ENCODE results near the gene USP15.

Gene USP15

DNA sequence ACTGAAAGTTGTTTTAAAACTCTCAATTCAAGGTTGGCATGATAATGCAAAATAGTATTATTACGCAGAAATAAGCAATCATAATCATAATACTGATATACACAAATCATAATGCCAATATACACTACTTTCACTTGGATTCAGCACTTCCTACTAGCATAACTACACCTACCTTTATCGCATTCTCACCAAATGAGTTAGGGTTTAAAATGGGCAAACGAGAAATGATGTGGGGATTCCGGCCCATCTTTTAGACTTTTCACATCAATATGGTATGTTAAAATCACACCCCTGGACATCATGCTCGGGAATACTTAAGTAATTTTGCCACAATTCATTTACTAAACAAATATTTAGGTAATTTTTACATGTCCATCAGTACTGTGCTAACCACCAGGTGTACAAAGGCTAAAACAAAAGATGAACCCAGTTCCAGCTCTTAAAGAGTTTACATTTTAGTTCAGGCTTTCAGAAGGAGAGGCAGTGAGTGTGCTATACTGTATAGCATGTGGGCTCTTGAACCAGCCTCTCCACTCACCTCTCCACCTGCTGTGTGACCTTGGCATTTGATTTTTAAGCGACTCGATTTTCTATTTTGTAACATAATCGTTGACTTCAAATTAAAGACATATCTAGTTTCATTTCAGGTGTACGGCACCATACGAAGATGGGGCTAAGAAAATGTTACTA is 1.1 kb upstream of the USP15 start:
- DNase-seq, result no peak

DNA sequence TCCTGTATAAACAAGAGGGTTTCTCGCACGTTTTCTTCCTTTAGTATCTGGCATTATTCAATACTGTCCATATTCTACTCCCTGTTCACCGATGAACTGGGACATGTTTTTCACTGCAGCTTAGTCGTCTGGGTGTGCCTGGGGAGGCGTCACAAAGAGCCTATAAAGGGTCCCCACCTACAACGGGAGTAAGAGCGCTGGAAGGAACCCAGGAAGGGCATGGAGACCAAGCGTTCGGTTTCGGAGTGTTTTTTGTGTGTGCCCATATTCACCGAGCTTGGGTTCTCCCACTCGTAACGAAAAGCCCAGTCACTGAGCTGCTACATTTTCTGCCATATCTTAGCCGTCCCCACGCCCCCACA is 592 bp upstream of the USP15 start:
- DNase-seq, result no peak

DNA sequence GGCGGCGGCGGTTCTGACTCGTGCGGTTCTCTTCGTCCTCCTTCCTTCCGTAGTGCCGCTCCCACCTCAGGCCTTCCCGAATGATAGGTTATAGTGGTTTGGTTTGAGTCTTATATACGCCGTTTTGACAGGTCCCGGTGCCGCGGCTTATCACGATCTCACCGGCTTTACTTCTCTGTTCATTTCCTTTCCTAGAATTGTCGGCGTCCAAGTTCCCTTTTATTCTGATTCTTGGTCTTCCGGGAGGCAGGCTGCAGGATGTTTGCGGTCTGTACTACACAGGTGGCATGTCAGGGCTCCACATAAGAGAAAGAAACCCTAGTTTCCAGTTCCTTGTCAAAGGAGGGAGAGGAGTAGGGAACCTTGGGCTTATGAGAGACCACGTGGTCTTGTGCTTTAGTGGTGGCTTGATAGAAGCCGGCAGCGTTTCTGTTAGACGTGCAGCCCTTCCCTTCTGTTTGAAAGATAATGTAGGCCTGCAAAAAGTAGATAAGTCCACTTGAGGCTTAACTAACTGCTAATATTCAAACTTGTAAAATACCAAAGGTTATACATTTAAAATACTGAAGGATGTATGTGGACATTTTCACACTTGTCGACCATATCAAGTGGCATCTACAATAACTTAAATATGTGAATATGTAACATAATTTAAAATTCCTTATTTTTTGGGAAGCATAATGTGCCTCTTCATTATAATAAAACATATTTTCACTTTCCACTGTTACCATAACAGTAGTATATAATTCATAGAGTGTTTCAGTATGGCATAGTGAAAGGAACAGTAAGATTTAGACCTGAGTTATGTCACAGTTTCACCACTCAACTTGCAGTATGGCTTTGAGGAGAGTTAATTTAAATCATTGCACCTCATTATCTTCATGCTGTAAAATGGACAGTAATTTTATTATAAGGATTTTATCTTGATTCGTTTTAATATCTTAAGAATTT is 804 bp downstream of the USP15 start:
- peak; percentile 85 for DNase-seq

DNA sequence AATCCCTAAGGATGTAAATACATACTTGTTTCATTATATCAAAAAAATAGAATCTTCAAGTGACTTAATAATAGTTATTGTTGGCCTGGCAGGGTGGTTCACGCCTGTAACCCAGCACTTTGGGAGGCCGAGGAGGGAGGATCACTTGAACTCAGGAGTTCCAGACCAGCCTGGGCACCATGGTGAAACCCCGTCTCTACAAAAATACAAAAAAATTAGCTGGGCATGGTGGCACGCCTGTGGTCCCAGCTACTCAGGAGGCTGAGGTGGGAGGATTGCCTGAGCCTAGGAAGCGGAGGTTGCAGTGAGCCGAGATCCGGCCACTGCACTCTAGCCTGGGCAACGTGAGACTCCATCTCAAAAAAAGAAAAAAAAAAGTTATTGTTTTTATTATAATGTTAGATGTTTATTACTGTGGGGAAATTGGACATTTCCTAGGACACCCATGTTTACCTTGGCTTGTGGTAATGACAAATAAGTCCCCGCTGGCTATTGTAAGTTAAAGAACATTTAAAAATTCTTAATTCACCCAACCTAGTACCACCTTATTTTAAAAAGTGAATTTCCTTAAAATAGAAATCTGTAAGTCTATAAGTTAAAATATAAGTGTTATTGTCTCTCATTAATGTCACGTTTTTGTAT is 1.8 kb downstream of the USP15 start:
- DNase-seq, result no peak

DNA sequence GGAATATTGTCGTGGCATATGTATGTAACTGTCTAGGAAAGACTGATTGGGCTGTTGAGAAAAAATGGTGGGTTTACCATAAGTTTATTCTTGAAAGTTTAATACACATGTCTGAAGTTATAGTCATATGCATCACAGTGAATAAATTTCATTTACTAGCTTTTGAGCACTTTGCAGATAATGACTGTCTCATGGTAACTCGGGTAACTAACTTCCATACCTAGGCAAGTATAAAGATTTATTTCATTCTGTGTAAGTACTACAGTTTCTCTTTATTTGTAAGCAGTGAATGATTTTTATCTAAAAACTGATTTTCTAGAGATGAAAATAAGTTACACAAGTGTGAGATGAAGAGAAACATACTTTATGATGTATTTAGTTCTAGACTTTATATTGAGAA is 3.0 kb downstream of the USP15 start:
- no peak for DNase-seq

DNA sequence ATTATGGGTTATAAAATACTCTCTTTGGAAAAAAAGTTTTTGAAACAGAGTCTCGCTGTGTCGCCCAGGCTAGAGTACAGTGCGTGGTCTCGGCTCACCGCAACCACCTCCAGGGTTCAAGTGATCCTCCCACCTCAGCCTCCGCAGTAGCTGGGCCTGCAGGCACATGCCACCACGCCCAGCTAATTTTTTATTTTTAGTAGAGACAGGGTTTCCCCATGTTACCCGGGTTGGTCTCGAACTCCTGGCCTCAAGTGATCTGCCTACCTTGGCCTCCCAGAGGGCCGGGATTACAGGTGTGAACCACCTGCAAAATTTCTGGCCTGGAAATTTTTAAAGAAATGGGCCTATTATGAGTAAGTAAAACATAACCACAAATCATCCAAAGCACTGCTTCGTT is 3.8 kb downstream of the USP15 start:
- DNase-seq, result no peak

DNA sequence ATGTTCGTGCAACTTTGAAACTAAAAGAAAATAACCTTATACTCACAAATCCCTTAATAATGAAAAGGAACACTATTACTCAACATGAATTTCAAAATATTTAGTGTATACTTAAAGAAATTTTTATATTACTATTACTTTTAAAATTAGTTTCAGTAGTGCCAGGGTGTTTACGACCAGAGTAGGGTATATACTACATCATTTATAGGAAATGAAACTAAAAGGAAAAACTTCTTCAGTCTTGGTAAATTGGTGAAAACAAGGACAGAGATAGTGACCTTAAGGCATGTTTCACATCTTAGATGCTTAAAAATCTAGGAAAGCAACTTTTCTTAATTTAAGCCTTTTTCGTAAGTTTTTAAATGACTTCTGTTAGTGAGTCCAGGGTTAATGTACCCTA is 4.5 kb downstream of the USP15 start:
- DNase-seq, result no peak

DNA sequence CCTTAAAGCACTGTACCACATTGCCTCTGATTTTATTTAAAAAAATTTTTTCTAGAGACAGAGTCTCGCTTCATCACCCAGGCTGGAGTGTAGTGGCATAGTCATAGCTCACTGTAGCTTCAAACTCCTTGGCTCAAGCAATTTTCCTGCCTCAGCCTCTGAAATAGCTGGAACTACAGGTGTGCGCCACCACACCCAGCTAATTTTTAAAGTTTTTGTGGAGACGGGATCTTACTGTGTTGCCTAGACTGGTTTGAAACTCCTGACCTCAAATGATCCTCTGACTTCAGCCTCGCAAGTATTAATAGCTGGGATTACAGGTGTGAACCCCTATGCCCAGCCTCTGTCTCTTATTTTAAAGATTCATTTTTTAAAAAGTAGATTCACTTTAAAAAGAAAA is 5.3 kb downstream of the USP15 start:
- DNase-seq, result no peak

DNA sequence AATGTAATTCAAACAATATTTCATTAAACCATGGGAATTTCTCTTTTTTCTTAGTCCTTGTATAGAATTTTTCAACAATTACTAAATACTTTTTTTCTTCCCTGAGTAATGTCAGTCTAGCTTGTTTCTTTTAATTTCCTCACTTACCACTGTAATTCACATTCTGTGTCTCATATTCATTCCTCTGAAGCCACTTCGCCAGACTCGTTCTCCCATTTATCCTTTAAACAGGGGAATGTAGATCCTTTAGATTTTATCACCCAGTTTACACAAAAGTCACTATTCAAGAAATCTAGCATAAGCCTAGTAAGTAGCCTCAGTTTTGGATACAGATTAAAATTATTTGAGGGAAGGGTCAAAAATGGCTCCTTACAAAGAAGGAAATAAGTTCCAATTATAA is 6.8 kb downstream of the USP15 start:
- no peak for DNase-seq

DNA sequence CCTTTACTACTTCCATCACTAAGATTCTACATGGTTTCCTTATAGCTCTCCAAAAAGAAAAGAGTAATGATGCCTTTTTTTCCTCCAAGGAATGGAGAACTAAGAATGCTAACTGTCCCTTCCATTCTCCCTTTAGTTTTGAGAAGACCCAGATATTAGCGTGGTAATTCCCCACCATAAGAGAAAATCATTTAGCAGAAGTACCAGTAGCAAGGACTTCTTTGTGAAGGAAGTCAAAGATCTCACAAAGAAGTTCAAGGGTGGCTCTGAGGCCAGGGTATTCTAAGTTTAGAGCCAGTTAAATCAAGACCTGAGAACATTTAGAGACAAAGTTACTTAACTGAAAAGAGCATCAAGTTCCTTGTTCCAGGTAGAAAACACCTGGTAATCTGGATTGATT is 7.3 kb downstream of the USP15 start:
- no peak for DNase-seq

DNA sequence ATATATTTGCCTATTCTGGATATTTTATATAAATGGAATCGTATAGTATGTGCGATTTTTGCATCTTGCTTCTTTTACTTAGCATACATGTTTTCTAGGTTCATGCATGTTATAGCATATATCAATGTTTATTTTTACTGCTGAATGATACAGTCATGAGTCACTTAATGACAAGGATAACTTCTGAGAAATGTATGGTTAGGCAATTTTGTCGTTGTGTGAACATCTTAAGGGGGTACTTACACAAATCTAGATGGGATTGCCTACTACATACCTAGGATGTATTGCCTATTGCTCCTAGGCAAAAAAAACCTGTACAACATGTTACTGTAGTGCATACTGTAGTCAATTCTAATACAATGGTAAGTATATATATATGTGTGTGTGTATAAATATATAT is 8.8 kb downstream of the USP15 start:
- no peak for DNase-seq

DNA sequence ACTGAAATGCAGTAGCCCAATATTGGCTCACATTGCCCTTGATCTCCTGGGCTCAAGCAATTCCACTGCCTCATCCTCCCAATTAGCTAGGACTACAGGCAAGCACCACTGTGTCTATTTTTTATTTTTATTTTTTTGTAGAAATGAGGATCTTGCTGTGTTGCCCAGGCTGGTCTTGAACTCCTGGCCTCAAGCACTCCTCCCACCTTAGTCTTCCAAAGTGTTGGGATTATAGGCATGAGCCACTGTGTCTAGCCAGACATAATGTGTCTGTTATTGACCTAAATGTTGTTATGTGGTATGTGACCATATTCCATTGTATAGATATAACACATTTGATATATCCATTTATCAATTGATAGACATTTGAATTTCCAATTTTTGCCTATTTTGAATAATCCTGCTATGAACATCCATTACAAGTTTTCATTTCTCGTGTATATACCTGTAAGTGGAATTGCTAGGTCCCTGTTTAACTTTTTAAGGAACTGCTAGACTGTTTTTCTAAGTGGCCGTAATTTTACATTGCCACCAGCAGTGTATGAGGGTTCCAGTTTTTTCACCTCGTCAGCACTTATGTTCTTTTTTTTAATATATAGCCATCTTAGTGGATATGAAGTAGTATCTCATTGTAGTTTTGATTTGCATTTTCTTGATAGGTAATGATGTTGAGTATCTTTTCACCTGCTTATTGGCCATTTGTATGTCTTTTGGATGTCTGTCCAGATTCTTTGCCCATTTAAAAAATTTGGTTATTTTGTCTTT is 9.4 kb downstream of the USP15 start:
- DNase-seq, result no peak

DNA sequence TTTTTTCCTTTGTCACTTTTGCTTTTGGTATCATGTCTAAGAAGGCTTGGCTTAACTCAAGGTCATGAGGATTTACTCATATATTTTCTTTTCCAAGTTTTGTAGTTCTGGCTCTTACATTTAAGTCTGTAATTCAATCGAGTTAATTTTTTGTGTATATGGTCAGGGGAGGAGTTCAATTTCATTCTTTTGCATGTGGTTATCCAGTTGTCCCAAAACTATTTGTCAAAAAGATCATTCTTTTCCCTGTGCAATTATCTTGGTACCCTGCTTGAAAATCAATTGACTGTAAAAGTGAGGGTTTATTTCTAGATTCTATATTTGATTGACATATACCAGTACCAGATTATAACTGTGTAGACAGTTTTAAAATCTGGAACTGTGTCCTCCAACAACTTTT is 10.2 kb downstream of the USP15 start:
- no peak for DNase-seq

DNA sequence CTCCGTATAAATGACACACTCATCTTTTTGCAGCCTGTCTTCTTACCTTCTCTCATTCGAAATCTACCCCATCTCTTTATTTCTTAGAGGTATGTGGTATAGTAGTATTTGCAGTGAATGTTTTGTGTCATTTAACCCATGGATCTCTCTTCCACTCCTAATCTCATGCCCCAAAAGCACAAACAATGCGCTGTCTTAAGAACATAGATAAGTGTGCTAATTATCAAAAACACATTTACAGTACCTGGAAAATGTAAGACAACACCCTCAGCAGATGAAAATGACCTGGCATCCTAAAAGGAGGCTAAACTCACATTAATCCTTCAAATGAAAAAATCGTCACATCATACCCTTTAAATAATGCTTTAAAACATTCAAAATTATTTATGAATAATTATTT is 10.7 kb downstream of the USP15 start:
- DNase-seq, result no peak

DNA sequence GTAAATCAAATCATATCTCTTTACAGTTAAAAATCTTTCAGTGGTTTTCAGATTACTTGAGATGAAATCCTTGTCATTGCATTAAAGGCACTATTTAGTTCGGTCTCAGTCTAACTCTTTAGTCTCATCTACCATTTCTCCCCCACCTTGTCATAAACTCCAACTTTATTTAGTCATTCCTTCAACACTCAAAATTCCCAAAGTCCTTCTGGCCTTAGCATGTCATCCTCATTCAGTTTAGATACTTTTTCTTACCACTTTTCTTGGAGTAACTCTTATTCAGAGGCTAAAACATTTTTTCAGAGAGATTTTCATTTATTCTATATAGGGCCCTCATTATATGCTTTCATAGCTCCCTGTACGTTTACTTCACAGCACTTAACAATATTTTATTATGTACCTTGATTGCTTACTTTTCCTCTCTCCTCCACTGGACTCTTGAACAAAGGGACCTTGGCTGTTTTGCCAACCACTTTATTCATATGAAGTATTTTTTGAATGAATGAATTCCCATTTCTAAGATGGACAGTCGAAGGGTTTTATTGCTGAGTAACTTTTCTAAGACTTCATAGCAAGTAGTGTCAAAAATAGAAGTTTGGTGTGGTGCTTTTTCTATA is 12.8 kb downstream of the USP15 start:
- DNase-seq, result no peak

DNA sequence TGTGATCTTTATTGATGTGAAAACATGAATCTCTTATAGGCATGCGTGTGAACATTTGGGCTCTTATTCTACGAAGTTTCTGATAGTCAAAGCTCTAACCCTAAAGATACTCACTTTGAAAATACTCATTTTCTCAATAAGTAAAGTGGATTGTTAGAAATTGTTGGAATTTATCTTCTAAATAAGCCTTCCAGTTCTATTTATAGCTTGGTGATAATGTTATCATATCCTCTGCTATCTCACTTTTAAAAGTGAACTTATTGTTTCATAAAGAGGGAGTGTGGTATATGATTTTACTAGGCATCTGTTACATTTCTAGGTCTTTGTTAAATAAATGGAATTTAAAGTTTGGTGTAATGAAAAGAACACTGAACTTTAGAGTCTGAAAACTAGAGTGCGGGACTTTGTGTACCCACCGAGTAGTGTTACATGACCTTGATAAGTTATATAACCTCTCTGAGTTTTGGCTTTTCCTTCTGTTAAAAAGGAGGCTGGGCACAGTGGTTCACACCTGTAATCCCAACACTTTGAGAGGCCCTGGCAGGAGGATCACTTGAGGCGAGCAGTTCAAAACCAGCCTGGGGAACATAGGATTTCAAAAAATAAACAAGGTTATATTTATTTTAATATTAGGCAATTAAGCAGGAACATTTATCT is 13.6 kb downstream of the USP15 start:
- DNase-seq, result no peak

DNA sequence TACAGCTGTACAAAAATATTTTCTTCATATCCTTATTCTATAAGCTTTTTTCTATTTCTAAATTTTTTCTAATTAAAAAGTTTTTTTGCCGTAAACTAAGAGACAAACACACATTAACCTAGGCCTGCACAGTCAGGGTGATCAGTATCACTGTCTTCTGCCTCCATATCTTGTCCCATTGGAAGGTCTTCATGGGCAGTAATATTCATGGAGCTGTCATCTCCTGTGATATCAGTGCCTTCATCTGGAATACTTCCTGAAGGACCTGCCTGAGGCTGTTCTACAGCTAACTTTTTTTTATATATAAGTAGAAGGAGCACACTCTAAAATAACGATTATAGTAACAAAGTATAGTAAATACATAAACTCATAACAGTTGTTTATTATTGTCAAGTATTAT is 17.8 kb downstream of the USP15 start:
- no peak for DNase-seq

DNA sequence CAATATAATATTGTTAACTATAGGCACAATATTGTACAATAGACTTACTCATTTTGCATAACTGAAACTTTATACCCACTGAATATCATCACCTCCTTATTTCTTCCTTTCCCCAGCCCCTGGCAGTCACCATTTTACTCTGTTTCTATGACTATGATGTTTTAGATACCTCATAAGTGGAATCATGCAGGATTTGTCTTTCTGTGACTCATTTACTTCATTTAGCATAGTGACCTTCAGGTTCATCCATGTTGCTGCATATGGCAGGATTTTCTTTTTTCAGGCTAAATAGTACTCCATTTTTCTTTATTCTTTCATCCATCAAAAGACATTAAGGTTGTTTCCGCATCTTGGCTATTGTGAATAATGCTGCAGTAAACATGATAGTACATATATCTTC is 18.9 kb downstream of the USP15 start:
- no peak for DNase-seq

DNA sequence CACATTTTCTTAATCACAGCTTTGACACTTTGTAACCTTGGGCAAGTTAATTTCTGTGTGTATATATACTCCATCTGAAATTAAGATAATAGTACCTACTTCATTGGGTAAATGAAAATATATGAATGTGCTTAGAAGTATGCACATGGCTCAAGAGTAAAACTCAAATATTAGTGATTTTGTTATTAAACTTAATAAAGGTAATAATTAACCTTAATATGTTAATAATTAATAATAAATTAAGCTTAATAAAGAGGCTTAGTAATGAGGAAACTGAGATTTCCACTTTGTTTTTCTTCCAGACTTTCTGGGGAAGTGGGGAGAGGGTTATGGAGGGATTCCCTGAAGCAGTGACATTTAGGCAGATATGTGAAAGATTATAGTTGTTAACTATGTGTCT is 19.8 kb downstream of the USP15 start:
- no peak for DNase-seq

DNA sequence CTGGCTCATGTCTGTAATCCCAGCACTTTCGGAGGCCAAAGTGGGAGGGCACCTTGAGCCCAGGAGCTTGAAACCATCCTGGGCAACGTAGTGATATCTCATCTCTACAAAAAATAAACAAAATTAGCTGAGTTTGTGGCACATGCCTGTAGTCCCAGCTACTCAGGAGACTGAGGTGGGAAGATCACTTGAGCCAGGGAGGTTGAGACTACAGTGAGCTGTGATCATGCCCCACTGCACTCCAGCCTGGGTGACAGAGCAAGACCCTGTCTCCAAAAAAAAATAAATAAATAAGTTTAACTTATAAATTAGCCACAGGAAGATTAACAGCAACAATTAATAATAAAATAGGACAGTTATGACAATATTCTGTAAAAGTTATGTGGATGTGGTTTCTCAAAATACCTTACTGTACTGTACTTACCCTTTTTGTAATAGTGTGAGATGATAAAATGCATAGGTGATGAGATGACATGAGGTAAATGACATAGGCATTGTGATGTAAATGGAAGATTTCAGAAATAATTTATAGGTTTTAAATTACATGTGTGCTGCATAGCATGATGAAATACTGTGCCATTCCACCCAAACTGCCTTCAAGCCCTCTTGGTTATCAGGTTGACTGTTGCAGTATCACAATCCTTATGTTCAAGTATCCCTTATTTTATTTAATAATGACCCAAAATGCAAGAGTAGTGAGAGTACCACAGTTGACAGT is 22.0 kb downstream of the USP15 start:
- DNase-seq, result no peak

DNA sequence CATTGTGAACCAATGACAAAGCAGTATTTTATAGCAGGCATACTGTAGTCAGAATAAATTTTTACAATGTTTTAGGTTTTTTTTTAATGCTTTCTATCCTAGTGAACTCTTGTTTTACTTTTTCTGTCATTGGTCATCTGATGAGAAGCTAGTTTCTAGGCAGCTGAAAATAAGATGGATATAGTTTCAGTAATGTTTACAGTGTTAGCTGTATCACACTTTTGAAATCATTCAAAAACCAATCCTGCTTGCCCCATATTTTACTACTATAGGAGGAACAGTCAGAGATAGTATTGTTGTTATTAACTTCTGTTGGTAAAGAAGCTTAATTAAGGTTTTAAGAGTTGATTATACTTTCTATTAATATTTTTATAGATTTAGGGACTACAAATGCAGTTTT is 24.5 kb downstream of the USP15 start:
- no peak for DNase-seq

DNA sequence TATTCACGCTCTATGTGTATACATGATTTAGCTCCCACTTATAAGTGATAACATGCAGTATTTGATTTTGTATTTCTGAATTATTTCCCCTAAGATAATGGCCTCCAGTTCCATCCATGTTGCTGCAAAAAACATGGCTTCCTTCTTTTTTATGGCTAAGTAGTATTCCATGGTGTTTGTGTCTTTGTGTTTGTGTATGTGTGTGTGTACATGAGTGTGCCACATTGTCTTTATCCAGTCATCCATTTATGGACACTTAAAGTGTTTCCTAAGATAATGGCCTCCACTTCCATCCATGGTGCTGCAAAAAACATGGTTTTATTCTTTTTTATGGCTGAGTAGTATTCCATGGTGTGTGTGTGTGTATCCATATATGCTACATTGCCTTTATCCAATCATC is 25.1 kb downstream of the USP15 start:
- no peak for DNase-seq

All from activated effector memory CD4-positive, alpha-beta T cell treated with anti-CD3 and anti-CD28 coated beads, Interleukin-2, amount 50 U/mL, for 16 hours (primary cell).